IMR-90 (cell line): ENCODE data around the gene MED12L. TPM values are rescaled to one million over a fixed set of nuclear protein-coding genes. Genes with fewer than 3 reads are reported as not detected.

Source experiments
- ATAC-seq: fragments of 200-7000 bp; cut with Tn5 transposase; 2 replicates; pipeline ENCODE4 v1.9.1; 2020; ENCODE audit warnings: low read depth, mild to moderate bottlenecking, moderate library complexity
- BruUV-seq: library from RNA; stranded (reverse); fragments of 400-500 nt; replicated peaks from 2 replicates; lab custom pipeline; 2021; lab: Mats Ljungman, UMichigan
- CTCF ChIA-PET: fragments of 300-600 bp; formaldehyde crosslinking; extraction: SDS; loops from one replicate; lab custom pipeline; 2021; ENCODE audit warnings: antibody characterized with exemption; lab: Yijun Ruan, JAX
- POLR2A ChIA-PET: fragments of 300-600 bp; sonication (Branson Sonifier 250); formaldehyde crosslinking; loops from one replicate; lab custom pipeline; 2022; ENCODE audit warnings: antibody characterized with exemption; ENCODE audit not compliant: unreplicated experiment; lab: Charles Lee
- DNase-seq: peaks from one replicate; pipeline ENCODE4 v3.0.0; 2013
- H2AFZ ChIP-seq: replicated peaks from 2 replicates; pipeline ENCODE3; 2013; ENCODE audit warnings: low read length, mild to moderate bottlenecking; ENCODE audit not compliant: poor library complexity
- H2AK5ac ChIP-seq: 2 replicates; pipeline ENCODE4 v1.6.1; 2013; ENCODE audit warnings: low read depth, low read length, inconsistent platforms
- H2AK9ac ChIP-seq: replicated peaks from 2 replicates; pipeline ENCODE3; 2013; ENCODE audit warnings: mild to moderate bottlenecking, low read depth, low read length, moderate library complexity; ENCODE audit not compliant: poor library complexity
- H2BK120ac ChIP-seq: 2 replicates; pipeline ENCODE4 v1.6.1; 2013; ENCODE audit warnings: low read depth, low read length, inconsistent platforms
- H2BK15ac ChIP-seq: 3 replicates; pipeline ENCODE4 v1.6.1; 2013; ENCODE audit warnings: low read depth, low read length, inconsistent platforms
- H2BK20ac ChIP-seq: 2 replicates; pipeline ENCODE4 v1.6.1; 2013; ENCODE audit warnings: low read depth, mild to moderate bottlenecking, inconsistent platforms, low read length, moderate library complexity
- H2BK5ac ChIP-seq: 2 replicates; pipeline ENCODE4 v1.6.1; 2013; ENCODE audit warnings: mild to moderate bottlenecking, low read depth, low read length, inconsistent platforms; ENCODE audit not compliant: poor library complexity, severe bottlenecking
- H3K14ac ChIP-seq: replicated peaks from 2 replicates; pipeline ENCODE4 v1.6.1; 2013; ENCODE audit warnings: low read depth, low read length, inconsistent platforms
- H3K18ac ChIP-seq: 2 replicates; pipeline ENCODE4 v1.6.1; 2013; ENCODE audit warnings: low read depth, low read length, control low read depth
- H3K23ac ChIP-seq: 2 replicates; pipeline ENCODE4 v1.6.1; 2013; ENCODE audit warnings: low read depth, low read length, inconsistent platforms
- H3K27ac ChIP-seq: 2 replicates; pipeline ENCODE4 v1.5.1; 2013; ENCODE audit warnings: mild to moderate bottlenecking, control low read depth, low read length; ENCODE audit not compliant: insufficient read depth
- H3K27me3 ChIP-seq: 2 replicates; pipeline ENCODE4 v1.6.1; 2013; ENCODE audit warnings: low read length; ENCODE audit not compliant: control insufficient read depth, insufficient read depth
- H3K36me3 ChIP-seq: 2 replicates; pipeline ENCODE4 v1.6.1; 2013; ENCODE audit warnings: low read length, mixed read lengths; ENCODE audit not compliant: control insufficient read depth, insufficient read depth
- H3K4ac ChIP-seq: 2 replicates; pipeline ENCODE4 v1.6.1; 2013; ENCODE audit warnings: low read depth, low read length, inconsistent platforms
- H3K4me1 ChIP-seq: 2 replicates; pipeline ENCODE4 v1.6.1; 2013; ENCODE audit warnings: low read length, mixed read lengths; ENCODE audit not compliant: control insufficient read depth, insufficient read depth
- H3K4me2 ChIP-seq: 2 replicates; pipeline ENCODE4 v1.6.1; 2013; ENCODE audit warnings: low read depth, mild to moderate bottlenecking, control low read depth, low read length, moderate library complexity
- H3K4me3 ChIP-seq: 2 replicates; pipeline ENCODE4 v1.5.1; 2013; ENCODE audit warnings: low read depth, mild to moderate bottlenecking, control low read depth, low read length, moderate library complexity; ENCODE audit not compliant: insufficient read depth
- H3K56ac ChIP-seq: 2 replicates; pipeline ENCODE4 v1.6.1; 2013; ENCODE audit warnings: low read length, inconsistent platforms; ENCODE audit not compliant: insufficient read depth; ENCODE audit errors: extremely low read depth
- H3K79me1 ChIP-seq, 2 experiments: 2 replicates each; pipeline ENCODE4 v1.6.1; 2013; ENCODE audit warnings: low read length in 2 of 2, inconsistent platforms in 1 of 2, low read depth in 1 of 2
- H3K9ac ChIP-seq: 2 replicates; pipeline ENCODE4 v1.6.1; 2013; ENCODE audit warnings: low read depth, low read length, control low read depth
- H3K9me1 ChIP-seq: 2 replicates; pipeline ENCODE4 v1.6.1; 2013; ENCODE audit warnings: low read length, inconsistent platforms; ENCODE audit not compliant: insufficient read depth
- H3K9me3 ChIP-seq: 2 replicates; pipeline ENCODE4 v1.6.1; 2013; ENCODE audit warnings: low read length; ENCODE audit not compliant: control insufficient read depth, insufficient read depth
- H4K20me1 ChIP-seq: 2 replicates; pipeline ENCODE4 v1.6.1; 2013; ENCODE audit warnings: low read length, inconsistent platforms; ENCODE audit not compliant: insufficient read depth
- H4K5ac ChIP-seq: 2 replicates; pipeline ENCODE4 v1.6.1; 2013; ENCODE audit warnings: mild to moderate bottlenecking, low read depth, low read length, control low read depth
- H4K8ac ChIP-seq, 2 experiments: 2 replicates each; pipeline ENCODE4 v1.6.1; 2013; ENCODE audit warnings: low read depth in 2 of 2, low read length in 2 of 2, control low read depth in 1 of 2, inconsistent platforms in 1 of 2
- H4K91ac ChIP-seq: 2 replicates; pipeline ENCODE4 v1.6.1; 2013; ENCODE audit warnings: low read depth, low read length, inconsistent platforms; ENCODE audit not compliant: insufficient read depth
- FOS ChIP-seq: fragments of 150-350 bp; IDR thresholded peaks from 2 replicates; pipeline ENCODE4 v1.6.1; 2016; ENCODE audit warnings: low read depth, low read length
- MAFK ChIP-seq: IDR thresholded peaks from 2 replicates; pipeline ENCODE4 v1.6.1; 2012; ENCODE audit warnings: low read depth, low read length, improper control_type of control experiment
- MAZ ChIP-seq: IDR thresholded peaks from 2 replicates; pipeline ENCODE4 v1.6.1; 2012; ENCODE audit warnings: low read depth, mild to moderate bottlenecking, low read length, improper control_type of control experiment, moderate library complexity, borderline replicate concordance
- MXI1 ChIP-seq: IDR thresholded peaks from 2 replicates; pipeline ENCODE4 v1.6.1; 2012; ENCODE audit warnings: low read depth, mild to moderate bottlenecking, low read length, moderate library complexity, borderline replicate concordance
- POLR2A ChIP-seq: IDR thresholded peaks from 2 replicates; pipeline ENCODE4 v1.6.1; 2012; ENCODE audit warnings: mild to moderate bottlenecking, low read depth, low read length
- RAD21 ChIP-seq: IDR thresholded peaks from 2 replicates; pipeline ENCODE4 v1.6.1; 2012; ENCODE audit warnings: low read length, improper control_type of control experiment
- RCOR1 ChIP-seq: IDR thresholded peaks from 2 replicates; pipeline ENCODE4 v1.6.1; 2012; ENCODE audit warnings: mild to moderate bottlenecking, low read length, improper control_type of control experiment; ENCODE audit not compliant: insufficient replicate concordance
- SMC3 ChIP-seq: fragments of 150-350 bp; IDR thresholded peaks from 2 replicates; pipeline ENCODE4 v1.6.1; 2016; ENCODE audit warnings: low read depth, mild to moderate bottlenecking, antibody characterized with exemption, low read length, moderate library complexity
- WGBS, 2 experiments: methylation state at CpG; one replicate each; pipeline versions ENCODE4 v1.1.5 to v1.1.7; 2013; ENCODE audit warnings: missing lambda C conversion rate in 2 of 2; ENCODE audit not compliant: insufficient read length in 1 of 2; ENCODE audit errors: extremely low coverage in 2 of 2; 5-methylcytosine and 5-hydroxymethylcytosine counted together
- dilution Hi-C: fragments of 300-500 bp; cut with HindIII; formaldehyde crosslinking; loops from one replicate; pipeline ENCODE4 v1.14.3; 2018; ENCODE audit warnings: low sequenced_read_pairs; ENCODE audit not compliant: unreplicated experiment
- in situ Hi-C: fragments of 300-500 bp; cut with MboI; formaldehyde crosslinking; loops from 3 replicates; pipeline ENCODE4 v1.14.3; 2019; ENCODE audit warnings: low sequenced_read_pairs, inconsistent platforms, mixed read lengths
- intact Hi-C: fragments of 100-400 bp; cut with micrococcal nuclease; formaldehyde crosslinking; loops from 2 replicates; pipeline ENCODE4 v1.10.0; 2022
- polyA plus RNA-seq, 3 experiments: library from polyadenylated mRNA; depleted of rRNA; stranded (reverse); fragments of >200 nt; gene quantifications; 2 replicates each; pipeline ENCODE4 v1.2.3, GENCODE V29; 2012; ENCODE audit warnings: low replicate concordance in 1 of 3
- total RNA-seq: library from RNA; depleted of rRNA; stranded (reverse); fragments of >200 nt; gene quantifications from 2 replicates; pipeline ENCODE4 v1.2.3, GENCODE V29; 2012

The MED12L gene
- total and polyA plus RNA-seq, 2 of the 4 experiments (the other 2 are of a cell fraction), result 0.05 to 0.18 TPM

- DNase-seq (no peak), ATAC-seq (no peak)
- Histone ChIP-seq H3K4me2 (no peak overlapping the region), H2BK120ac (no peak overlapping the region), H3K4me1 (peaks cover 1% of the 10 kb centered on the region; the same call in 1 of the 2 replicates), H3K27ac (no peak overlapping the region), H2AFZ (no peak overlapping the region), H4K20me1 (no peaks in the 10 kb centered on the region), H3K4me3 (no peak overlapping the region), H2BK15ac (no peak overlapping the region), H3K36me3 (no peaks in the 10 kb centered on the region), H4K8ac (no peak overlapping the region), H3K9me3 (no peaks in the 10 kb centered on the region), H3K79me1 (no peaks in the 10 kb centered on the region), H3K27me3 (peaks cover 1% of the 10 kb centered on the region; the same call in 1 of the 2 replicates), H2BK5ac (no peak overlapping the region), H3K9me1 (no peaks in the 10 kb centered on the region), H3K18ac (no peak overlapping the region), H3K9ac (no peak overlapping the region), H3K4ac (no peak overlapping the region), H3K14ac (no peak overlapping the region), H4K91ac (no peak overlapping the region), H2AK5ac (no peak overlapping the region), H2AK9ac (no peak overlapping the region), H4K5ac (no peak overlapping the region), H2BK20ac (no peak overlapping the region), H3K56ac (no peak overlapping the region), H3K23ac (no peak overlapping the region)
- 100% methylated on average over 2 of the region's 10 CpGs; no CpG with 5 or more reads in 1 of the 2 experiments for WGBS, 2 experiments
- in situ Hi-C loops, result no loop called here
- dilution Hi-C loops, result no loop called here
- POLR2A ChIA-PET, result no interaction called here
- TF ChIP-seq MXI1, result no peak
- TF ChIP-seq RAD21, result no peak
- TF ChIP-seq MAZ, result no peak
- TF ChIP-seq RCOR1, result no peak
- no peak for TF ChIP-seq SMC3
- no peak for TF ChIP-seq MAFK
- no peak for TF ChIP-seq FOS
- no peak for TF ChIP-seq POLR2A
- BruUV-seq, result no TSS peak
- CTCF ChIA-PET, result interaction anchor here (0.7 kb wide), 1 partner anchor 8 kb away, joined by 3 read pairs; no protein-coding TSS in a partner anchor
- intact Hi-C loops, result loop anchor here (10.0 kb wide), 1 partner anchor 275 kb away; no protein-coding TSS in a partner anchor
Measured at GRCh38 chr3:151159806-151160205, 74.3 kb downstream of the MED12L start.
